ENCODE measurements around the gene KCNF1. TPM values are rescaled to one million over a fixed set of nuclear protein-coding genes. Genes with fewer than 3 reads are reported as not detected.

The KCNF1 gene
- total RNA-seq, 1 donor from 2014 or later, result 1.6 TPM

GRCh38 chr2:10919771-10920621 lies 8.3 kb downstream of the KCNF1 start:
- no peak overlapping the region for H3K27ac ChIP-seq (ENCODE audit: low read depth, low read length)
- peaks cover 2% of the 10 kb centered on the region for H3K27me3 ChIP-seq (ENCODE audit: insufficient read depth, low read length)
- no peaks in the 10 kb centered on the region for H3K79me2 ChIP-seq (ENCODE audit: insufficient read depth, low read length)
- no peaks in the 10 kb centered on the region for H3K36me3 ChIP-seq (ENCODE audit: insufficient read depth, low read length)
- Mint-ChIP-seq H3K4me3 (ENCODE audit: unreplicated experiment) (no peak overlapping the region), H3K9me3 (ENCODE audit: unreplicated experiment) (peaks cover 5% of the 10 kb centered on the region), H3K4me1 (ENCODE audit: low read depth, unreplicated experiment) (peaks cover 4% of the 10 kb centered on the region), H3K27ac (ENCODE audit: unreplicated experiment) (no peak overlapping the region), H3K36me3 (ENCODE audit: low read depth, unreplicated experiment) (peaks cover 2% of the 10 kb centered on the region), H3K27me3 (ENCODE audit: low read depth, unreplicated experiment) (peaks cover 58% of the 10 kb centered on the region)
- no peak overlapping the region for H3K4me3 ChIP-seq (ENCODE audit: insufficient read depth, low read depth, low read length)
- DNase-seq (ENCODE audit: low read depth) (no peak), FAIRE-seq (no peak)
- no peak overlapping the region for H3K4me2 ChIP-seq (ENCODE audit: low read length)
- TF ChIP-seq CTCF (IDR thresholded peaks at IDR 0.05; ENCODE audit: insufficient read depth, low read depth, low read length), result no peak
- TF ChIP-seq EZH2 (IDR thresholded peaks at IDR 0.05; ENCODE audit: insufficient read depth, low read length), result no peak
- no peak overlapping the region for H3K9ac ChIP-seq (ENCODE audit: low read length)
- H4K20me1 ChIP-seq (ENCODE audit: insufficient read depth, low read length), result no peaks in the 10 kb centered on the region
- H3K4me1 ChIP-seq (ENCODE audit: insufficient read depth, low read length), result peaks cover 4% of the 10 kb centered on the region
- H3K9me3 ChIP-seq (ENCODE audit: insufficient read depth, low read depth, low read length), result no peaks in the 10 kb centered on the region
- H2AFZ ChIP-seq (ENCODE audit: low read depth, low read length), result no peak overlapping the region

GRCh38 chr2:10920764-10921388 lies 9.1 kb downstream of the KCNF1 start:
- H3K27me3 Mint-ChIP-seq (ENCODE audit: low read depth, unreplicated experiment), result peaks cover 54% of the 10 kb centered on the region
- Histone ChIP-seq H3K27me3 (ENCODE audit: insufficient read depth, low read length) (peaks cover 7% of the 10 kb centered on the region), H3K4me1 (ENCODE audit: insufficient read depth, low read length) (peaks cover 4% of the 10 kb centered on the region), H4K20me1 (ENCODE audit: insufficient read depth, low read length) (no peaks in the 10 kb centered on the region), H3K36me3 (ENCODE audit: insufficient read depth, low read length) (no peaks in the 10 kb centered on the region), H2AFZ (ENCODE audit: low read depth, low read length) (no peak overlapping the region), H3K4me2 (ENCODE audit: low read length) (no peak overlapping the region), H3K9me3 (ENCODE audit: insufficient read depth, low read depth, low read length) (no peaks in the 10 kb centered on the region), H3K9ac (ENCODE audit: low read length) (no peak overlapping the region), H3K27ac (ENCODE audit: low read depth, low read length) (no peak overlapping the region), H3K79me2 (ENCODE audit: insufficient read depth, low read length) (no peaks in the 10 kb centered on the region), H3K4me3 (ENCODE audit: insufficient read depth, low read depth, low read length) (no peak overlapping the region)
- H3K4me3 Mint-ChIP-seq (ENCODE audit: unreplicated experiment), result no peak overlapping the region
- TF ChIP-seq CTCF (IDR thresholded peaks at IDR 0.05; ENCODE audit: insufficient read depth, low read depth, low read length) (no peak), EZH2 (IDR thresholded peaks at IDR 0.05; ENCODE audit: insufficient read depth, low read length) (no peak)
- H3K36me3 Mint-ChIP-seq (ENCODE audit: low read depth, unreplicated experiment), result peaks cover 2% of the 10 kb centered on the region
- DNase-seq (ENCODE audit: low read depth), result no peak
- peaks cover 5% of the 10 kb centered on the region for H3K9me3 Mint-ChIP-seq (ENCODE audit: unreplicated experiment)
- FAIRE-seq, result no peak
- peaks cover 4% of the 10 kb centered on the region for H3K4me1 Mint-ChIP-seq (ENCODE audit: low read depth, unreplicated experiment)
- no peak overlapping the region for H3K27ac Mint-ChIP-seq (ENCODE audit: unreplicated experiment)
